ENCODE measurements around the gene PCDH9. TPM values are rescaled to one million over a fixed set of nuclear protein-coding genes. Genes with fewer than 3 reads are reported as not detected.

The PCDH9 gene
- polyA plus RNA-seq, 4 donors, result 0.27 to 1.1 (median 0.72) TPM; not detected in 1

- H3K4me3 ChIP-seq (ENCODE audit: low read depth in 1 of 3, low read length in 3 of 3), result no peak overlapping the region
- 66 to 74% (median 67%) methylated on average over 4 of the region's 4 CpGs for WGBS, 3 donors
- FAIRE-seq, result no peak
Measured at GRCh38 chr13:66914155-66914554, 316.0 kb downstream of the PCDH9 start.

GRCh38 chr13:66911411-66911939 lies 318.7 kb downstream of the PCDH9 start:
- Histone ChIP-seq H3K36me3 (ENCODE audit: control insufficient read depth in 3 of 3, insufficient read depth in 2 of 3, low read depth in 1 of 3, low read length in 3 of 3) (no peaks in the 10 kb centered on the region), H3K27me3 (ENCODE audit: control insufficient read depth in 3 of 3, insufficient read depth in 3 of 3, low read length in 3 of 3) (no peaks in the 10 kb centered on the region), H3K9me3 (ENCODE audit: control insufficient read depth in 2 of 2, insufficient read depth in 1 of 2, low read depth in 1 of 2, low read length in 1 of 2) (no peaks in the 10 kb centered on the region), H3K27ac (ENCODE audit: low read depth in 1 of 3, low read length in 2 of 3) (no peak overlapping the region), H3K4me1 (ENCODE audit: control insufficient read depth in 3 of 3, insufficient read depth in 2 of 3, low read depth in 1 of 3, low read length in 2 of 3) (no peaks in the 10 kb centered on the region), H3K4me3 (ENCODE audit: low read depth in 1 of 3, low read length in 3 of 3) (no peak overlapping the region)
- WGBS, 3 donors, result 79 to 85% (median 84%) methylated on average over 4 of the region's 4 CpGs
- FAIRE-seq (no peak), DNase-seq (no peak)

More at GRCh38 chr13:66914155-66914554, 316.0 kb downstream of the PCDH9 start:
- H3K4me1 ChIP-seq (ENCODE audit: control insufficient read depth in 3 of 3, insufficient read depth in 2 of 3, low read depth in 1 of 3, low read length in 2 of 3), result no peaks in the 10 kb centered on the region
- H3K27me3 ChIP-seq (ENCODE audit: control insufficient read depth in 3 of 3, insufficient read depth in 3 of 3, low read length in 3 of 3), result no peaks in the 10 kb centered on the region
- H3K36me3 ChIP-seq (ENCODE audit: control insufficient read depth in 3 of 3, insufficient read depth in 2 of 3, low read depth in 1 of 3, low read length in 3 of 3), result no peaks in the 10 kb centered on the region
- no peak overlapping the region for H3K27ac ChIP-seq (ENCODE audit: low read depth in 1 of 3, low read length in 2 of 3)
- DNase-seq, result no peak
- no peaks in the 10 kb centered on the region for H3K9me3 ChIP-seq (ENCODE audit: control insufficient read depth in 2 of 2, insufficient read depth in 1 of 2, low read depth in 1 of 2, low read length in 1 of 2)

GRCh38 chr13:66899955-66900354 lies 330.2 kb downstream of the PCDH9 start:
- Histone ChIP-seq H3K27ac (ENCODE audit: low read depth in 1 of 3, low read length in 2 of 3) (no peak overlapping the region), H3K27me3 (ENCODE audit: control insufficient read depth in 3 of 3, insufficient read depth in 3 of 3, low read length in 3 of 3) (no peaks in the 10 kb centered on the region), H3K4me1 (ENCODE audit: control insufficient read depth in 3 of 3, insufficient read depth in 2 of 3, low read depth in 1 of 3, low read length in 2 of 3) (no peaks in the 10 kb centered on the region), H3K36me3 (ENCODE audit: control insufficient read depth in 3 of 3, insufficient read depth in 2 of 3, low read depth in 1 of 3, low read length in 3 of 3) (no peaks in the 10 kb centered on the region), H3K4me3 (ENCODE audit: low read depth in 1 of 3, low read length in 3 of 3) (no peak overlapping the region), H3K9me3 (ENCODE audit: control insufficient read depth in 2 of 2, insufficient read depth in 1 of 2, low read depth in 1 of 2, low read length in 1 of 2) (no peaks in the 10 kb centered on the region)
- DNase-seq (no peak), FAIRE-seq (no peak)
- 20 to 71% (median 30%) methylated on average over 3 of the region's 3 CpGs for WGBS, 3 donors

GRCh38 chr13:66896933-66897332 lies 333.2 kb downstream of the PCDH9 start:
- DNase-seq (no peak), FAIRE-seq (no peak)
- Histone ChIP-seq H3K36me3 (ENCODE audit: control insufficient read depth in 3 of 3, insufficient read depth in 2 of 3, low read depth in 1 of 3, low read length in 3 of 3) (no peaks in the 10 kb centered on the region), H3K27me3 (ENCODE audit: control insufficient read depth in 3 of 3, insufficient read depth in 3 of 3, low read length in 3 of 3) (no peaks in the 10 kb centered on the region), H3K4me1 (ENCODE audit: control insufficient read depth in 3 of 3, insufficient read depth in 2 of 3, low read depth in 1 of 3, low read length in 2 of 3) (no peaks in the 10 kb centered on the region), H3K9me3 (ENCODE audit: control insufficient read depth in 2 of 2, insufficient read depth in 1 of 2, low read depth in 1 of 2, low read length in 1 of 2) (no peaks in the 10 kb centered on the region), H3K4me3 (ENCODE audit: low read depth in 1 of 3, low read length in 3 of 3) (no peak overlapping the region), H3K27ac (ENCODE audit: low read depth in 1 of 3, low read length in 2 of 3) (no peak overlapping the region)
- 29 to 45% (median 44%) methylated on average over 1 of the region's 1 CpG for WGBS, 3 donors

- no peaks in the 10 kb centered on the region for H3K27me3 ChIP-seq (ENCODE audit: control insufficient read depth in 3 of 3, insufficient read depth in 3 of 3, low read length in 3 of 3)
- 61 to 68% (median 63%) methylated on average over 5 of the region's 5 CpGs for WGBS, 3 donors
- H3K9me3 ChIP-seq (ENCODE audit: control insufficient read depth in 2 of 2, insufficient read depth in 1 of 2, low read depth in 1 of 2, low read length in 1 of 2), result no peaks in the 10 kb centered on the region
- no peaks in the 10 kb centered on the region for H3K4me1 ChIP-seq (ENCODE audit: control insufficient read depth in 3 of 3, insufficient read depth in 2 of 3, low read depth in 1 of 3, low read length in 2 of 3)
- DNase-seq, result no peak
- no peak for FAIRE-seq
- H3K27ac ChIP-seq (ENCODE audit: low read depth in 1 of 3, low read length in 2 of 3), result no peak overlapping the region
- no peaks in the 10 kb centered on the region for H3K36me3 ChIP-seq (ENCODE audit: control insufficient read depth in 3 of 3, insufficient read depth in 2 of 3, low read depth in 1 of 3, low read length in 3 of 3)
- no peak overlapping the region for H3K4me3 ChIP-seq (ENCODE audit: low read depth in 1 of 3, low read length in 3 of 3)
Measured at GRCh38 chr13:66895780-66896179, 334.4 kb downstream of the PCDH9 start.

- FAIRE-seq (no peak), DNase-seq (no peak)
- no peak overlapping the region for H3K27ac ChIP-seq (ENCODE audit: low read depth in 1 of 3, low read length in 2 of 3)
- H3K9me3 ChIP-seq (ENCODE audit: control insufficient read depth in 2 of 2, insufficient read depth in 1 of 2, low read depth in 1 of 2, low read length in 1 of 2), result no peaks in the 10 kb centered on the region
- H3K4me3 ChIP-seq (ENCODE audit: low read depth in 1 of 3, low read length in 3 of 3), result no peak overlapping the region
- H3K36me3 ChIP-seq (ENCODE audit: control insufficient read depth in 3 of 3, insufficient read depth in 2 of 3, low read depth in 1 of 3, low read length in 3 of 3), result no peaks in the 10 kb centered on the region
- WGBS, 3 donors, result 87 to 94% (median 91%) methylated on average over 3 of the region's 3 CpGs
- no peaks in the 10 kb centered on the region for H3K4me1 ChIP-seq (ENCODE audit: control insufficient read depth in 3 of 3, insufficient read depth in 2 of 3, low read depth in 1 of 3, low read length in 2 of 3)
- H3K27me3 ChIP-seq (ENCODE audit: control insufficient read depth in 3 of 3, insufficient read depth in 3 of 3, low read length in 3 of 3), result no peaks in the 10 kb centered on the region
Measured at GRCh38 chr13:66895320-66895719, 334.8 kb downstream of the PCDH9 start.

GRCh38 chr13:66888698-66889097 lies 341.4 kb downstream of the PCDH9 start:
- Histone ChIP-seq H3K4me3 (ENCODE audit: low read depth in 1 of 3, low read length in 3 of 3) (no peak overlapping the region), H3K27me3 (ENCODE audit: control insufficient read depth in 3 of 3, insufficient read depth in 3 of 3, low read length in 3 of 3) (no peaks in the 10 kb centered on the region), H3K36me3 (ENCODE audit: control insufficient read depth in 3 of 3, insufficient read depth in 2 of 3, low read depth in 1 of 3, low read length in 3 of 3) (no peaks in the 10 kb centered on the region), H3K9me3 (ENCODE audit: control insufficient read depth in 2 of 2, insufficient read depth in 1 of 2, low read depth in 1 of 2, low read length in 1 of 2) (no peaks in the 10 kb centered on the region), H3K27ac (ENCODE audit: low read depth in 1 of 3, low read length in 2 of 3) (no peak overlapping the region), H3K4me1 (ENCODE audit: control insufficient read depth in 3 of 3, insufficient read depth in 2 of 3, low read depth in 1 of 3, low read length in 2 of 3) (no peaks in the 10 kb centered on the region)
- DNase-seq (no peak), FAIRE-seq (no peak)
- WGBS, 3 donors, result 33 to 76% (median 39%) methylated on average over 1 of the region's 1 CpG

GRCh38 chr13:66887088-66887487 lies 343.0 kb downstream of the PCDH9 start:
- no peak for DNase-seq
- Histone ChIP-seq H3K4me3 (ENCODE audit: low read depth in 1 of 3, low read length in 3 of 3) (no peak overlapping the region), H3K36me3 (ENCODE audit: control insufficient read depth in 3 of 3, insufficient read depth in 2 of 3, low read depth in 1 of 3, low read length in 3 of 3) (no peaks in the 10 kb centered on the region), H3K9me3 (ENCODE audit: control insufficient read depth in 2 of 2, insufficient read depth in 1 of 2, low read depth in 1 of 2, low read length in 1 of 2) (no peaks in the 10 kb centered on the region), H3K27me3 (ENCODE audit: control insufficient read depth in 3 of 3, insufficient read depth in 3 of 3, low read length in 3 of 3) (no peaks in the 10 kb centered on the region), H3K4me1 (ENCODE audit: control insufficient read depth in 3 of 3, insufficient read depth in 2 of 3, low read depth in 1 of 3, low read length in 2 of 3) (no peaks in the 10 kb centered on the region), H3K27ac (ENCODE audit: low read depth in 1 of 3, low read length in 2 of 3) (no peak overlapping the region)
- FAIRE-seq, result no peak
- WGBS, 3 donors, result 49 to 75% (median 68%) methylated on average over 5 of the region's 5 CpGs

- no peaks in the 10 kb centered on the region for H3K27me3 ChIP-seq (ENCODE audit: control insufficient read depth in 3 of 3, insufficient read depth in 3 of 3, low read length in 3 of 3)
- no peaks in the 10 kb centered on the region for H3K4me1 ChIP-seq (ENCODE audit: control insufficient read depth in 3 of 3, insufficient read depth in 2 of 3, low read depth in 1 of 3, low read length in 2 of 3)
- WGBS, 3 donors, result 35 to 61% (median 57%) methylated on average over 4 of the region's 4 CpGs
- no peak for FAIRE-seq
- H3K27ac ChIP-seq (ENCODE audit: low read depth in 1 of 3, low read length in 2 of 3), result no peak overlapping the region
- no peaks in the 10 kb centered on the region for H3K36me3 ChIP-seq (ENCODE audit: control insufficient read depth in 3 of 3, insufficient read depth in 2 of 3, low read depth in 1 of 3, low read length in 3 of 3)
- H3K4me3 ChIP-seq (ENCODE audit: low read depth in 1 of 3, low read length in 3 of 3), result no peak overlapping the region
- H3K9me3 ChIP-seq (ENCODE audit: control insufficient read depth in 2 of 2, insufficient read depth in 1 of 2, low read depth in 1 of 2, low read length in 1 of 2), result no peaks in the 10 kb centered on the region
- DNase-seq, result no peak
Measured at GRCh38 chr13:66886264-66886663, 343.9 kb downstream of the PCDH9 start.

All from small intestine (tissue), 7 donors.